Breast epithelium (tissue), 4 donors: ENCODE data around the gene AATK. TPM values are rescaled to one million over a fixed set of nuclear protein-coding genes. Genes with fewer than 3 reads are reported as not detected.

ENCODE experiments used
- DNase-seq, 2 donors: peaks; one replicate each; pipeline ENCODE4 v3.0.0-alpha.2; 2019; ENCODE audit warnings: low spot score in 2 of 2
- H3K27ac ChIP-seq, 2 donors: fragments of 200-600 bp; sonication (generic) in 1 of 2; one replicate each; pipeline ENCODE4 v1.5.1; 2016 to 2019; ENCODE audit warnings: mild to moderate bottlenecking in 1 of 2
- H3K27me3 ChIP-seq, 2 donors: fragments of 200-600 bp; sonication (generic) in 1 of 2; one replicate each; pipeline versions ENCODE4 v1.5.1 to v1.6.0; 2017 to 2019; ENCODE audit warnings: control low read depth in 1 of 2, mild to moderate bottlenecking in 1 of 2
- H3K36me3 ChIP-seq: fragments of 200-600 bp; one replicate; pipeline ENCODE4 v1.5.1; 2019
- H3K4me1 ChIP-seq, 2 donors: fragments of 200-600 bp; sonication (generic); one replicate each; pipeline ENCODE4 v1.5.1; 2016 to 2019; ENCODE audit warnings: control low read depth in 1 of 2
- H3K4me3 ChIP-seq, 3 donors: fragments of 200-600 bp; sonication (generic); 1 replicate in 2 of 3; 2 replicates in 1 of 3; pipeline ENCODE4 v1.5.1; 2016 to 2019; ENCODE audit warnings: mild to moderate bottlenecking in 3 of 3, moderate library complexity in 2 of 3
- H3K9me3 ChIP-seq, 2 donors: fragments of 200-600 bp; sonication (generic) in 1 of 2; one replicate each; pipeline ENCODE4 v1.5.1; 2016 to 2019; ENCODE audit warnings: control low read depth in 1 of 2
- CTCF ChIP-seq, 3 donors: fragments of 450-650 bp; IDR thresholded peaks; one replicate each; pipeline ENCODE4 v1.5.1; 2016 to 2017; ENCODE audit warnings: antibody characterized with exemption in 3 of 3, mild to moderate bottlenecking in 3 of 3, moderate library complexity in 3 of 3
- POLR2A ChIP-seq: fragments of 450-650 bp; IDR thresholded peaks from one replicate; pipeline ENCODE4 v1.6.1; 2016; ENCODE audit warnings: antibody characterized with exemption, mild to moderate bottlenecking, moderate library complexity
- POLR2AphosphoS5 ChIP-seq, 3 donors: sonication (generic); formaldehyde crosslinking; IDR thresholded peaks; one replicate each; pipeline ENCODE4 v1.6.1; 2017; ENCODE audit warnings: antibody characterized with exemption in 3 of 3
- intact Hi-C: fragments of 100-400 bp; cut with DNase I; formaldehyde crosslinking; loops from one replicate; pipeline ENCODE4 v1.15.1; 2023; ENCODE audit warnings: low total_unique reads
- total RNA-seq, 3 donors: library from RNA; depleted of rRNA; stranded (reverse); fragments of >200 nt; gene quantifications; one replicate each; pipeline ENCODE4 v1.1.0, GENCODE V29; 2016

Gene AATK
- total RNA-seq, 3 donors from 2014 or later: under 0.01 to 0.98 (median 0.73) TPM

GRCh38 chr17:81103379-81103778 is 62.6 kb downstream of the AATK start:
- no peak for TF ChIP-seq POLR2AphosphoS5 (IDR thresholded peaks at IDR 0.05)
- TF ChIP-seq POLR2A: no peak
- TF ChIP-seq CTCF (IDR thresholded peaks at IDR 0.05): no peak
- Histone ChIP-seq H3K9me3 (no peaks in the 10 kb centered on the region), H3K36me3 (no peaks in the 10 kb centered on the region), H3K27me3 (no peaks in the 10 kb centered on the region), H3K4me3 (no peak overlapping the region), H3K4me1 (no peaks in the 10 kb centered on the region), H3K27ac (no peak overlapping the region)
- intact Hi-C loops: no loop called here
- no peak for DNase-seq

- H3K36me3 ChIP-seq: no peaks in the 10 kb centered on the region
- TF ChIP-seq POLR2AphosphoS5 (IDR thresholded peaks at IDR 0.05): no peak
- TF ChIP-seq CTCF (IDR thresholded peaks at IDR 0.05): no peak
- no peak for TF ChIP-seq POLR2A
- H3K27me3 ChIP-seq: no peaks in the 10 kb centered on the region
- DNase-seq: no peak
- intact Hi-C loops: no loop called here
- H3K4me1 ChIP-seq: peaks cover 0 to 2% of the 10 kb centered on the region in 2 donors
- H3K9me3 ChIP-seq: no peaks in the 10 kb centered on the region
- no peak overlapping the region for H3K4me3 ChIP-seq
- H3K27ac ChIP-seq: no peak overlapping the region
Measured at GRCh38 chr17:81102869-81103268, 63.2 kb downstream of the AATK start.

GRCh38 chr17:81102352-81102751 is 63.7 kb downstream of the AATK start:
- no peaks in the 10 kb centered on the region for H3K27me3 ChIP-seq
- intact Hi-C loops: no loop called here

GRCh38 chr17:81101614-81102306 is 64.3 kb downstream of the AATK start:
- TF ChIP-seq POLR2AphosphoS5 (IDR thresholded peaks at IDR 0.05): peak; percentile 29 to 59 (median 50)
- TF ChIP-seq CTCF (IDR thresholded peaks at IDR 0.05): peak; percentile 96 to 100 (median 99)
- no peak for TF ChIP-seq POLR2A
- Histone ChIP-seq H3K4me1 (peaks cover 3 to 12% of the 10 kb centered on the region in 2 donors), H3K27me3 (no peaks in the 10 kb centered on the region), H3K36me3 (no peaks in the 10 kb centered on the region), H3K27ac (no peak overlapping the region), H3K9me3 (no peaks in the 10 kb centered on the region), H3K4me3 (no peak overlapping the region)
- intact Hi-C loops: no loop called here
- peak; percentile 71 to 74 for DNase-seq

More at GRCh38 chr17:81102352-81102751, 63.7 kb downstream of the AATK start:
- Histone ChIP-seq H3K9me3 (no peaks in the 10 kb centered on the region), H3K4me3 (no peak overlapping the region), H3K27ac (no peak overlapping the region), H3K4me1 (peaks cover 0 to 7% of the 10 kb centered on the region in 2 donors), H3K36me3 (no peaks in the 10 kb centered on the region)
- TF ChIP-seq POLR2A: no peak
- TF ChIP-seq POLR2AphosphoS5 (IDR thresholded peaks at IDR 0.05): no peak
- no peak for TF ChIP-seq CTCF (IDR thresholded peaks at IDR 0.05)
- no peak for DNase-seq

- DNase-seq: no peak
- Histone ChIP-seq H3K27me3 (no peaks in the 10 kb centered on the region), H3K4me1 (peaks cover 3 to 18% of the 10 kb centered on the region in 2 donors), H3K4me3 (no peak overlapping the region), H3K9me3 (no peaks in the 10 kb centered on the region), H3K36me3 (no peaks in the 10 kb centered on the region), H3K27ac (no peak overlapping the region)
- intact Hi-C loops: no loop called here
- TF ChIP-seq POLR2AphosphoS5 (IDR thresholded peaks at IDR 0.05): no peak
- no peak for TF ChIP-seq POLR2A
- no peak for TF ChIP-seq CTCF (IDR thresholded peaks at IDR 0.05)
Measured at GRCh38 chr17:81100668-81101067, 65.4 kb downstream of the AATK start.
